Skeletal muscle cell (primary cell): Measurements from ENCODE around the gene SHISA6.

ENCODE experiments used
- DNase-seq: peaks from one replicate; pipeline ENCODE4 v3.0.0-alpha.2; 2010; ENCODE audit warnings: low read depth
- H3K4me3 ChIP-seq: 2 replicates; pipeline ENCODE4 v1.5.1; 2011; ENCODE audit warnings: low read depth, mild to moderate bottlenecking, control low read depth, low read length, moderate library complexity

Gene SHISA6

GRCh38 chr17:11332706-11333105 lies 91.7 kb downstream of the SHISA6 start:
- DNase-seq = no peak
- H3K4me3 ChIP-seq = no peak overlapping the region

- H3K4me3 ChIP-seq = no peak overlapping the region
- no peak for DNase-seq
Measured at GRCh38 chr17:11334493-11334892, 93.5 kb downstream of the SHISA6 start.

GRCh38 chr17:11336290-11336689 lies 95.3 kb downstream of the SHISA6 start:
- H3K4me3 ChIP-seq = no peak overlapping the region
- DNase-seq = no peak

GRCh38 chr17:11340803-11341202 lies 99.8 kb downstream of the SHISA6 start:
- no peak overlapping the region for H3K4me3 ChIP-seq
- no peak for DNase-seq

- no peak for DNase-seq
- no peak overlapping the region for H3K4me3 ChIP-seq
Measured at GRCh38 chr17:11342138-11342537, 101.1 kb downstream of the SHISA6 start.

- no peak for DNase-seq
- H3K4me3 ChIP-seq = no peak overlapping the region
Measured at GRCh38 chr17:11349106-11349505, 108.1 kb downstream of the SHISA6 start.

GRCh38 chr17:11351479-11351878 lies 110.5 kb downstream of the SHISA6 start:
- no peak for DNase-seq
- H3K4me3 ChIP-seq = no peak overlapping the region

GRCh38 chr17:11353601-11354000 lies 112.6 kb downstream of the SHISA6 start:
- H3K4me3 ChIP-seq = no peak overlapping the region
- no peak for DNase-seq

GRCh38 chr17:11356371-11356770 lies 115.4 kb downstream of the SHISA6 start:
- no peak for DNase-seq
- no peak overlapping the region for H3K4me3 ChIP-seq

- DNase-seq = no peak
- H3K4me3 ChIP-seq = no peak overlapping the region
Measured at GRCh38 chr17:11363565-11364117, 122.6 kb downstream of the SHISA6 start.

GRCh38 chr17:11366272-11366850 lies 125.3 kb downstream of the SHISA6 start:
- DNase-seq = no peak
- H3K4me3 ChIP-seq = no peak overlapping the region

- no peak for DNase-seq
- no peak overlapping the region for H3K4me3 ChIP-seq
Measured at GRCh38 chr17:11369575-11369974, 128.6 kb downstream of the SHISA6 start.

- H3K4me3 ChIP-seq = no peak overlapping the region
- no peak for DNase-seq
Measured at GRCh38 chr17:11372692-11373091, 131.7 kb downstream of the SHISA6 start.

GRCh38 chr17:11378506-11378905 lies 137.5 kb downstream of the SHISA6 start:
- no peak for DNase-seq
- H3K4me3 ChIP-seq = no peak overlapping the region

GRCh38 chr17:11380761-11381160 lies 139.7 kb downstream of the SHISA6 start:
- no peak overlapping the region for H3K4me3 ChIP-seq
- no peak for DNase-seq

GRCh38 chr17:11383157-11383556 lies 142.1 kb downstream of the SHISA6 start:
- H3K4me3 ChIP-seq = no peak overlapping the region
- no peak for DNase-seq

- H3K4me3 ChIP-seq = no peak overlapping the region
- DNase-seq = no peak
Measured at GRCh38 chr17:11384131-11384530, 143.1 kb downstream of the SHISA6 start.

- no peak overlapping the region for H3K4me3 ChIP-seq
- no peak for DNase-seq
Measured at GRCh38 chr17:11387610-11388009, 146.6 kb downstream of the SHISA6 start.

GRCh38 chr17:11388054-11388453 lies 147.0 kb downstream of the SHISA6 start:
- no peak for DNase-seq
- no peak overlapping the region for H3K4me3 ChIP-seq

- no peak overlapping the region for H3K4me3 ChIP-seq
- no peak for DNase-seq
Measured at GRCh38 chr17:11389583-11389982, 148.6 kb downstream of the SHISA6 start.

- no peak overlapping the region for H3K4me3 ChIP-seq
- DNase-seq = no peak
Measured at GRCh38 chr17:11391134-11391533, 150.1 kb downstream of the SHISA6 start.
